SIG-M5 treated with dmso at 0.1 percent for 504 hours (cell line): Measurements from ENCODE around the gene IGDCC3.

Source experiments
- DNase-seq: peaks from one replicate; lab custom pipeline; 2025; ENCODE audit not compliant: unreplicated experiment; lab: John Stamatoyannopoulos, UW

IGDCC3 gene

GRCh38 chr15:65344214-65344913 lies 33.4 kb downstream of the IGDCC3 start:
- no peak for DNase-seq

DNA sequence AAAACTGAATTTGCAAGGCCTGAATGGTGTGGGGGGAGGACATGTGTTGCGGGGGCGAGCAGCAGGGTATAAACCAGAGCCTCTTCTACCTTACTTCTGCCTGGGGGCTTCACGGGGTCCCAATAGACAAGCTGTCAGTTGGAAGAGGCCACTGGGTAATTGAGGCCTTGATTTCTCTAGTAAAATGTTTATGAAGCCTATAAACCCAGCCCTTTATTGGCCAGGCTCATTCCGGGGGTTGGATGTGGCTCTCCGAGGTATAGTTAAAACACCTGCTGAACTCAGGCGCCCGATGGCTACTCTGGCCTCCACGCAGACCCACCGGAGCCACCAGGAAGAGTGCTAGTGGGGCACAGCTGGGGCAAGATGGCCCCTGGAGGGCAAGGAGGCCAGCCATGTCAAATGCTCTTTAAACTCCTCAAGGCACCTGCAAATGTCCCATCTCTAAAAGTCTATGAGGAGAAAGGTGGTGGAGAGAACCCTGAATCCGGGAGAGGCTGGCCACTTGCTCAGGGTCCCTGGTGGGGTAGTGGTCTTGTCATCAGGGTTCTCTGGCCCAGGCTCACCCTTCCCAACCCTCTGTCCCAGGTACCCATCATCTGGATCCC lies 34.3 kb downstream of the IGDCC3 start:
- no peak for DNase-seq

GRCh38 chr15:65342493-65342892 lies 35.3 kb downstream of the IGDCC3 start:
- no peak for DNase-seq

GRCh38 chr15:65339920-65340319 lies 37.9 kb downstream of the IGDCC3 start:
- no peak for DNase-seq

DNA sequence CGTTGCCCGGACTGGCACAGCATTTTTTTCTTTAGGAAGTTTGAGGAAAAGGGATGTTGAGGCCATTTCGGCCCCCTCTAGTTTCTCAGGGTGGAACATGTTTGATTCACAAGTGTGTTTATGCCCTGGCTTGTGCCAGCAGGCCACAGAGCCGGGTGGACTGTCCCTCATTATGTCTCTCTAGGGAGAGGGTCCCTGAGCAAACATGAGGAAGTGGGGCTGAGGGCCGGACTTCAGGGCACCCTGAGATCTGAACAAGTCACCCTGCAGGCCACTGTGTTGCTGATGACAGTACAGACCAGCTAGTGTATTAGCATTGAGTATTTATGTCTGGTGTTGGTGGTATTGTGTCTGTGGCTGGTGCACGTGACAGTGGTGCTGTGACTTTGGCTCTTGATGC lies 38.4 kb downstream of the IGDCC3 start:
- DNase-seq = no peak

GRCh38 chr15:65338823-65339222 lies 39.0 kb downstream of the IGDCC3 start:
- DNase-seq = no peak

DNA sequence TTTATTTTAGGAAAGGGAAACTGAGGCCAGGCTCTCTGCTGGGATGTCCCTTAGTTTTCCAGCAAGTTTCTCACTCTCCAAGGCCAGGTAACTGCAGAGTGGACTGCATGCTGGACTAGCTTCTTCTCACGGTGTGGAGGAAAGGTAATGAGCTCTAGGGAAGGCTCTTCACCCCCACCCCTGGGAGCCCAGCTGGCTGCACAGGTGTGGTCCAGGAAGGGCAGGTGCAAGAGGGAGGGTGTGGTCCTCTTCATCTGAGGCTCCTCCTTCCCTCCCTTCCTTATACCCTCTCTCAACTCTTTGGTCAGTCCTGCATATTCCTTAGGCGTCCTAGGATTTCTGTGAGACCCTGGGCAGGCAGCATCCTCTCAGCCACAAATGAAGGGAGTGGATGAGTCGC lies 39.4 kb downstream of the IGDCC3 start:
- DNase-seq = no peak

- no peak for DNase-seq
Measured at GRCh38 chr15:65337436-65338070, 40.2 kb downstream of the IGDCC3 start.

DNA sequence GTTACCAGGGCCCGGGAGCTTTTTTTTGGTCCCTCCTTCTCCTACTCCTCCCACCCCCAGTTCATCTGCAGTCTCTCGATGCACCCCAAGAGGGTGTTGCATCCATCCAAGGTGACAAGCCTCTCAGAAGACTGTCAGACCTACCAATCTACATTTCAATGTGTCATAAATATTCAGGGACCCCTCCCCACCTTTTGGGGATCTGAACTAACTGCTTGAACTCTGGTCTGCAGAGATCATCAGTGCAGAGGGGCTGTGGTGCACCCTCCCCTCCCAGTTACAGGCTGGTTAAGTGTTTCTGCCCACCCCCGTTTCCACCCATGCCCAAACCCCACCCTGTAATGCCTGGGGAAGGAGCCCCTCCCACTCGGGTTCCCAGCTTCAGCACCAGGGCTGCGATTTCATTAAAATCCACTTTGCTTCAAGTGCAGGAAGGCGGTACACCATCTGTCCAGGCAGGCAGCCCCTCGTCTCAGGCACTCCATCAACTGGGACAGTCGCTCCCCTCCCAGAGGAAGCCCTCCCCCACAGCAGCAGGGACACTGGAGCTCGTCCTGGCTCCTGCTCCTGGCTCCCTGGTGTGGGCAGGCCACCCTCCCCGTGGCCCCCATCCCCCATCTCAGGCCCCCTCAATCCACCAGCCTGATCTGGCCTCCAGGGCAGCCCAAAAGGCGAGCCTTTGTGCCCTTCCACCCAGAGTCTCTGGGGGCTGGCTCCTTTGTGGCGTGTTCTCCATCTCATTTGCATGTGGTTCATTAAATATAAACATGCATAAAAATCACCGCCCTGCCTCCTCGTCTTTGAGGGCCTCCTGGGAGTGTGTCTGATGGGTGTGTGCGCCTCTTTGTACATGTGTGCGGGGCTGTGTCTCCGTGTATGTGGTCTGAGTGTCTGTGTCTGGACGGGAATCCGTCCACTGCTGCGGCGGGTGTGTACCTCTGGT lies 41.0 kb downstream of the IGDCC3 start:
- DNase-seq = no peak

DNA sequence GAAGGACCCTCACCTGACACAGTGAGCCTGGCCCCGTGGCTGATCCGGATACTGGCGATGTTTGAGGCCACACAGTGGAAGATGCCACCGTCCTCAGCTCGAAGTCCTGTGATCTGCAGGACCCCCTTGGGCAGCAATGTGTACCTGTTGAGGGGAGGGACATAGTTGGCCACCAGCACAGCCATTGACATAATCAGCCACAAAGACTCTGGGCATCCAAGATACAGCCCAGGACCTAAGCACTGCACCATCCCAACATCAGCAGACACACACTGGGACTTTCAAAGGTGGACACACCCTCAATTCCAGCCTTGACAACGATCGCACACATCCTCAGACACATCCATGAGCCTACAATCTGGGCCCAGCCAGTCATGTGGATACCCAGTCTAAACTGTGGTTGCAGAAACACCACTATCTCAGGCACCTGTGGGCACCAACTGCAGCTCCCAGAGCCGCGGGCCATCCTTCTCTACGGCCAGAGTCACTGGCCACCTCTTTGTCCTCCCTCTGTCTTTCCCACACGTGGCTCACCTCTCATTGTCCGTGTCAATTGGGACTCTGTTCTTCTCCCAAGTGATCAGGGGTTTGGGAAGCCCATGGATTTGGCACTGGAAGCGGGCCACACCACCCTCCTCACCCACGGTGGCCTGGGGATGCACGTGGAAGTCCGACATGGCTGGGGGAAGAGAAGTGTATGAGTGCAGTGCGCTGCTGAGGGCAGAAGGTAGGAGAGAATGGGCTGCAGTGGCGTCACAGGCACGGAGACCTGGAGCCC lies 42.3 kb downstream of the IGDCC3 start:
- no peak for DNase-seq

DNA sequence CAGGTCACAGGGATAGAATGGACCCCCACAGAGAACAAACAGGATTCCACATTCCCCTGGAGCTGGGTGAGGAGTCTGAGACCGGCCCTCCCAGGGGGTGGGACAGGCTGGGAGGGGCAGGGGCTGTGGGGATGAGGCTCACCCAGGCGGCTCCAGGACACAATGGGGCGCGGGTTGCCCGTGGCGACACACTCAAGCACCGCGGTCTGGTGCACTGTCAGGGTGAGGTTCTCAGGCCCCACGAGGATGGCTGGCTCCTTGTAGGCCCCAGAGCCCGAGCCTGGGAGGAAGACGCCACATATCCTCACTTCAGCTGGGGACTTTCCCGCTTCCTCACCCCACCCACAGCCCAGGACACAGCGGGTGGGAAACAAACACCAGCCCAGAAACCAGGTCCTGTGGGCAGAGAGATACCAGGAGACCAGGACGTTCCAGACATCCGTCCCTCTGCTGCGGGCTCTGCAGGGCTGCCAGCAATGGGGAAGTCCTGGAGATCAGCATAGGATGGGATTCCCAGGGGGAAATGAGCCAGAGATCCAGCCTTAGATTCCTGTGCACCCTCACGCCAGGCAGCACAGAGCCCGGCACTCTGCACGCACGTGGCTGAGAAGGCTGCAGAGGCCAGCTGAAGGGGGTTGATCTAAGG lies 43.1 kb downstream of the IGDCC3 start:
- DNase-seq = no peak

DNA sequence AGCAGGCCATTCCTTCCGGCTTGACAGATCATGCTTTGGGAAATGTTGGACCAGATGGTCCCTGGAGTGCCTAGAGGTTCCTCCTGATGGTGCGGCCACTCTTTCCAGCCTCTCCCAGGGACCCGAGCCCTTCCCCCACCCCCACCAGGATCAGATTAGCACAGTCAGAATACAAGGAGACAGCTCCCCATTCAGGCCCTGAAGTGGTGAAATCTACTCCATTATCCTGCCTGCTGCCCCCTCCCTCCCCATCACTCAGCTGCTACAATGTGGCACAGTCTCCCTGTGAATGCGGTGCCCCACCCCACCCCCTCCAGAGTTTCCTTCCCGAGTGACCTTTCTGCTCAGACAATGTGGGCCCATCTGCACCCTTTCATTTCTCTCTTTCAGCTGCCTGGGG lies 43.9 kb downstream of the IGDCC3 start:
- no peak for DNase-seq

- DNase-seq = no peak
Measured at GRCh38 chr15:65333148-65333820, 44.5 kb downstream of the IGDCC3 start.

DNA sequence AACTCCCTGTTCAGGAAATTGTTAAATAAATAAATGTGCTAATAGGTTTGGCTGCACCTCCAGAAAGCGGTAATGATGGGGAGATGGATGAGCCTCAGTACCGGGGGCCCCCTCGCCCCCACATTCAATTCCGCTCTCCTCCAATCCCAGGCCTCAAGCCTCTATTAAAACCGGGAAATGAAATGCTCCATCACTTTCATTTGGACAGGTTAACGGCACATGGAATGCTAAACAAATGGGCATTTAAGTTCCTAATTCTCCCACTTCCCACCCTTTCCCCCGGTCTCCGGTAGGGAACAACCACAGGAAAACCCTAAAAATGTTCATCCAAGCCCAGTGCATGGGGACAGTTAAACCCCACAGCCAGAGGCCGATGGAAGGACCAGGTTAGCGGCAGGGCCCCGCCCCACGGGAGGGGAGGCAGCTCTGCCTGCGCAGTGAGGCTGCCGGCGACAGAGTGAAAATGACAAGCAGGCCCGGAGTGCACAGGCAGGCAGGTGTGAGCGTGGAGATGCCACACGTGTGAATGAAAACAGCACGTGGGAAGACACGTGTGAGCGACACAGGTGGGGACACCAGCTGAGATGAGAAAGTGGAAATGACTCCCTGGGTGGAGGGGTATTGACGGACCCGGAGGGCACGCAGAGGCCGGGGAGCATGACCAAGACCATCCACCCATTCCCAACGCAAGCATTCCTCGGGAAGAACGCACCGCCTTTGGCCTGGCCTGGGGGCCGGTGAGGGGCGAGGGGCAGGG lies 45.2 kb downstream of the IGDCC3 start:
- DNase-seq = no peak

DNA sequence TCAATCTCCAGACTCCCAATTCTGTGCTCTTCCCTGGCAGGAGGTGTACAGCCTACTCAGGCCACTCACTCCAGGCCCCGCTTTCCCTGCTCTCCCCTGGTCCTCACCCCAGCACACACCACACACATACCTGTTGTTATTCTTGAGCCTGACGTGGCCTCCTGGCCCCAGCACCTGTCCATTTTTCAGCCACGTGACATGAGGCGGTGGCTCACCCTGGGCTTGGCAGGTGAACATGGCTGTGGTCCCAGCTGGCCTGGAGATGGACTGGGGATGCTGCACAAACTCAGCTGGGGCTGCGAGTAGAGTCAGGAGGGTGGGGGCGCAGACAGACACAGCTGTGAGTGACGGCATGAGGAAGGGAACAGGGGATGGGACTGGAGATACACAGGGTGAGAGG lies 46.0 kb downstream of the IGDCC3 start:
- no peak for DNase-seq

GRCh38 chr15:65330934-65331645 lies 46.7 kb downstream of the IGDCC3 start:
- no peak for DNase-seq

DNA sequence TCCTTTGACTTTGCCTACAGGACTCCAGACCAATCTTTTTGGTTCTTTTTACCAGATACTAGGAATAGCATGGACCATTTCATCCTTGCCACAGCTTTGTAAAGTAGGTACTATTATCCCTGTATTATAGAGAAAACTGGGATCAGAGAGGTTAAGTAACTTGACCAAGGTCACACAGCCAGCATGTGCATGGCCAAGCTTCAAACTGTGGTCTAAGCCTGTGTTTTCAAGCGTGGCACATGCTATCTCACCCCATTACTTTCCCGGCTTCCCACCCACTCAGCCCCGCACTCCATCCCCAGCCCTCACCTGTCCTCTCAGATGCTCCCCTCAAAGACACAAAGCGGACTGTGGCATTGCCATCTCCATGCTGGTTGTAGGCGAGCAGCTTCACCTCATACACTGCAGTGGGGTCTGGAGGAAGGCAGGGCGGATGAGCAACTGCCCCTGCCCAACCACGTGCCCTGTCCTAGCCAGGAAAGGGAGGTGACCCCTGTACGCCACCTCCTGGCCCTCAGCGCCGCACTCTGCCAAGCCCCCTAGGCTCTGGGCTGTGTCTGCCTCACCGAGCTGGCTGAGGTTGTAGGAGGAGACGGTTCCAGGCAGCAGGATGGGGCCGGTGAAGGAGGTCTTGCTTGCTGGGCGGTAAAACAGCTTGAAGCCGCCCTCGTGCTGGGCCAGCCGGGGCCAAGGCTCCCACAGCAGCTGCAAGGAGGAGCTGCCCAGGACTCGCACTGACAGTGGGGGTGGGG lies 47.6 kb downstream of the IGDCC3 start:
- DNase-seq = no peak
